ENCODE data around the gene PIP4P1.

- no peak for TF ChIP-seq CTCF (IDR thresholded peaks at IDR 0.05)
- TF ChIP-seq EP300 (IDR thresholded peaks at IDR 0.05): no peak
Measured at GRCh38 chr14:20446889-20447288, 14.3 kb downstream of the PIP4P1 start.

Measured in tibial nerve (tissue), 4 donors.